GM19238 (cell line): ENCODE results near the gene ALOX12B.
"Not testable (repeated sequence)": the region's sequence is repeated elsewhere in the genome, so short reads cannot be mapped to it uniquely, and the experiment has no call there.

Experiments
- DNase-seq: peaks from one replicate; pipeline ENCODE4 v3.0.0; 2011; ENCODE audit warnings: low spot score; ENCODE audit not compliant: insufficient read length

ALOX12B gene

DNA sequence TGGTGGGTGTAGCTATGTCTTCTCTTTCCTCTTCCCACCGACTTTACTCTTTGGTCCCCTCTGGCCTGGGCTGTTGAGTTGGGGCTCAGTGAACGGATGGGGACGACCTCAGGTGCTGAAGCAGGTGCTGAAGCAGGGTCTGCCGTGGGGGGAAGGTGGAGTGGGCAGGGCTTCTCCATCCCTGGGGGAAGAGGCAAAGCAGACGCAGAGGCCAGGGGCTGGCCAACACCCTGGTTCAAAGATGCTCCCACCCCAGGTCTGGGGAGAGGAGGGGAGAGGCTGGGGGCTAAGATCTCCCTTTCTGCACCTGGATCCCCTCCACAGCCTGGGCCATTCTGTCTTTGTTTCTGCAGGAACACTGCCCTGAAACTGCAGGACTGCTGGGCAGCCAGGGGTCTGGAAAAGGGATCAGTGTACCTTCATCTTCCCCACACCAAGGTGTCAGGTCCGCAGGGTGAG lies 22.9 kb downstream of the ALOX12B start:
- no peak for DNase-seq

DNA sequence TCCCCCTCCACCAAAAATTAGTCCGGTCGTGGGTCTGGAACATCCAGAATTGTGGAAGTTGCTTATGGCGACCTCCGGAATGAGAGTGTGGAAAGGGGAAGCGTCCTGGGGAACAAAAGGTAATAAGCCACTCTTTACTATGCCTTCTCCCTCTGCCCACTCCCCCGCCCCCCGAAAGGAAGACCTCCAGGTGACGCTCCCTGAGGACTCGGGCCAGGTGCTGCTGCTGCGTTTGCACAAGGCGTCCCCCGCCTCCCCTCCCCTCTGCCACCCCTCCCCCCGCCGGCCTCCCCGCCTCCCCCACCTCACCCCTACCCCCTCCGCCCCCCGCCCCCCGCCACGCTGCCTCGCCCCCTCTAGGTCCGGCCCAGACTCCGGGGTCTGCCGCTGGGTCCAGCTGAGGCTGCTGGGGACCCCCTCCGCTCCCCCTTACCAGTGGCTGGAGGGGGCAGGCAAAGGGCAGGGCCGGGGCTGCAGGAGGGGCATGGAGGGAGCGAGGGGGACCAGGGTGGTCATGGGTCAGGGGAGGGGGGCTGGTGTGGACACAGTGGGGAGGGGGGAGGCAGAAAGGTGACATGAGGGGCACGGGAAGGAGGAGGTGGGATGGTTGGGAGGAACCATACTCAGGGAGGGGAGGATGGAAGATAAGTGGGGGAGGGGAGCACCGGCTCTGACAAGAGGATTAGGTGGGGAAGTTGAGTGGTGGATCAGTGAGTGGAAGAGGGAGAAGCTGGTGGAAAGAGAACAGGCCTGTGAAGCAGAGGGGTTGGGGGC lies 23.6 kb downstream of the ALOX12B start:
- DNase-seq: no peak

DNA sequence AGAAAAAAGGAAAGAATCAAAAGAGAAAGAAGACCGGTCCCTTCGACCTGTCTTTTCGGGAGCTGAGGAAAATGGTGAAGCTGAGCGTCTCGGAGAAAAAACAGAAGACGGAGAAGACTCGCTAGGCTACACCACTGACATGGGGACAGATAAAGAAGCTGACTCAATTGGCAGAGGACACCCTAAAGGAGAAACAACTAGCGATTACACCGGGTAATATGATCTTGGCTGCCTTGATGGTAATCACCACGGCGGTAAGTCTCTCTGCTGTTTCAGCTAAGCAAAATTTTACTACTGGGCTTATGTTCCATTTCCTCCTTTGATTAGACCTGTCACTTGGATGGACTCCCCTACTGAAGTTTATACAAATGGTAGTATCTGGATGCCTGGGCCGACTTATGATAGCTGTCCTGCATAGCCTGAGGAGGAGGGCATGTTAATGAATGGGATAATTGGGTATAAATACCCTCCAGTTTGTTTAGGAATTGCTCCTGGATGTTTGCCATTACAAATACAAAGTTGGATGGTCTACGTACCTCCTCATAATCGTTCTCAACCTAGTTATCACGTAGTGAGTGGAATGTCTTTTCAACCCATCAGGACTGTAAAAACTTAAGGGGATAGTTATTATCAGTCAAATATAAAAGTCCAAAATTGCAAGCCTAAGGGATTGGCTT lies 24.6 kb downstream of the ALOX12B start:
- DNase-seq: no peak

DNA sequence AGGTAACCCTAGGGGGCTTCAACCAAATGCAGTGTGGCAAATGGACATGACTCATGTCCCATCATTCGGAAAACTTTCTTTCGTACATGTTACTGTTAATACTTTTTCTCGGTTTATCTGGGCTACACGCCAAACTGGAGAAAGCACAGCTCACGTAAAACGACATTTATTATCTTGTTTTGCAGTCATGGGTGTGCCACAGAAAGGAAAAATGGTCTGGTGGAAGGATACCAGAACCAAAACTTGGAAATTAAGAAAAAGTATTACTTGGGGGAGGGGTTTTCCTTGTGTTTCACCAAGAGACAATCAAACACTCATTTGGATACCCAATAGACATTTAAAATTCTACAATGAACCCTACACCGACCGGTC lies 25.1 kb downstream of the ALOX12B start:
- DNase-seq: no peak

DNA sequence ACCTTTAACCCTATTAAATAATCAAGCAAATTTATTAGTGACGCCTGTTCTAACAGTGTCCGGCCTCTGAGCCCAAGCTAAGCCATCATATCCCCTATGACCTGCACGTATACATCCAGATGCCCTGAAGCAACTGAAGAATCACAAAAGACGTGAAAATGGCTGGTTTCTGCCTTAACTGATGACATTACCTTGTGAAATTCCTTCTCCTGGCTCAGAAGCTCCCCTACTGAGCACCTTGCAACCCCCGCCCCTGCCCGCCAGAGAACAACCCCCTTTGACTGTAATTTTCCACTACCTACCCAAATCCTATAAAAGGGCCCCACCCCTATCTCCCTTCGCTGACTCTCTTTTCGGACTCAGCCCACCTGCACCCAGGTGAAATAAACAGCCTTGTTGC lies 25.7 kb downstream of the ALOX12B start:
- not testable (repeated sequence) for DNase-seq

DNA sequence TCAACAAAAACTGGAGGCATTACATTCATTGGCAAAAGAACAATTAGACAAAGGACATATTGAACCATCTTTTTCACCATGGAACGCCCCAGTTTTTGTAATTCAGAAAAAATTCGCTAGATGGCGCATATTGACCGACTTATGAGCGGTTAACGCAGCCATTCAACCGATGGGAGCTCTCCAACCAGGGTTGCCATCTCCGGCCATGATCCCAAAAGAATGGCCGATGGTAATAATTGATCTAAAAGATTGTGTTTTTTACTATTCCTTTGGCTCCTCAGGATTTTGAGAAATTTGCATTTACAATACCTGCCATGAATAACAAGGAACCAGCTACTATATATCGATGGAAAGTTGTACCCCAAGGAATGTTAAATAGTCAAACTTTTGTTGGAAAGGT lies 27.2 kb downstream of the ALOX12B start:
- peak; percentile 69 for DNase-seq

DNA sequence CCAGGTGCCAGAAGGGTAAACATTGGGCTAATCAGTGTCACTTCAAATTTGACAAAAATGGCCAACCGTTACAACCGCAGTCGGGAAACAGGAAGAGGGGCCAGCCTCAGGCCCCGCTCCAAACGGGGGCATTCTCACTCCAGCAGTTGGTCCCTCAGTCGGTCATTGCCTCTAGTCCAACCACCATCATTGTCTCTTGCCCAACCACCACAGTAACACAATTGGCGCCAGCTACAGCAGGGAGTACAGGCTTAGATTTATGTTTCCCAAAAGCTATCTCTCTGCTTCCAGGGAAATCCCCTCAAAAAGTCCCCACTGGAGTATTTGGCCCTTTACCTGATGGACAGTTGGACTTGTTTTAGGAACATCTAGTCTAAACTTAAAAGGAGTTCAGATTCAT lies 28.4 kb downstream of the ALOX12B start:
- no peak for DNase-seq

DNA sequence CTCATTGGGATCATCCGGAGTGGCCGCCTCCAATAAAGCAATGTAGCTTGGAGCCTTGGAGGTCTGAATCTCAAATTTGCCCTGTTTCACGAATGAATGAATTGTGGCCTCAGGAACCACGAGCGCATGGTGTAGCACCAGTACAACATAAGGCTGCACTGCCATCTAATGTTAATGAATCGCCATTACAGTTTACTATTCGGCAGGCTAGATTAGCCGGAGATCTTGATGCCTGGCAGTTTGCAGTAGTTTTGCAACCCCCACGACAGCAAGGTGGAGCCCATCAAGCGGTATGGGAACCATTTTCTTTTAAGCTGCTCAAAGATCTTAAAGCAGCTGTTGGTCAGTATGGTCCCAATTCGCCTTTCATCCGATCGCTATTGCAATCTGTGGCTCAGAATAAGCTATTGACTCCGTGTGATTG lies 29.8 kb downstream of the ALOX12B start:
- peak; percentile 71 for DNase-seq

DNA sequence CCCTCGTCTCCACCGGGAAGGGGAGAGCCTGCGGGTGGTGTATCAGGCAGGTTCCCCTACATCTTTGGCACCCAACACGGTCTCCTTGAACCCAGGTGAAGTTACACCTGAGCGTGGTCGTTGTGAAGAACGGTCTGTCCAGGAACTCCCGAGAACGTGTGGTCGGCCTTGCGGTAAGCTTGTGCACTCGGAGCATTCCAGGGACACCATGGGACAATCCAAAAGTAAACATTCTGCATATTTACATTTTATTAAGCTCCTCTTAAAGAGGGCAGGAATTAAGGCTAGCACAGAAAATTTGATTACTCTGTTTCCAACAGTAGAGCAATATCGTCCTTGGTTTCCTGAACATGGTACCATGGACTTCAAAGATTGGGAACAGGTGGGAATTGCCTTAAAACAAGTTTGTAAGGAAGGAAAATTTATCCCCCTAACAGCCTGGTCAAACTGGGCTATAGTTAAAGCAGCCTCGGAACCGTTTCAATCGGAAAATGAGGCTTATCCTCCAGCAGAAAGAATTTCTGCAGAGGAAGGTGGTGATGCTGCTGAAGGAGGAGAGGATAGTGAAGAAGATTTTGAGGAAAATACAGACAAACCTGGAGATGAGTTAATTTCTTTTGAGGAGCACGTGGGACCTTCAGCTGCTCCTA lies 30.4 kb downstream of the ALOX12B start:
- no peak for DNase-seq

DNA sequence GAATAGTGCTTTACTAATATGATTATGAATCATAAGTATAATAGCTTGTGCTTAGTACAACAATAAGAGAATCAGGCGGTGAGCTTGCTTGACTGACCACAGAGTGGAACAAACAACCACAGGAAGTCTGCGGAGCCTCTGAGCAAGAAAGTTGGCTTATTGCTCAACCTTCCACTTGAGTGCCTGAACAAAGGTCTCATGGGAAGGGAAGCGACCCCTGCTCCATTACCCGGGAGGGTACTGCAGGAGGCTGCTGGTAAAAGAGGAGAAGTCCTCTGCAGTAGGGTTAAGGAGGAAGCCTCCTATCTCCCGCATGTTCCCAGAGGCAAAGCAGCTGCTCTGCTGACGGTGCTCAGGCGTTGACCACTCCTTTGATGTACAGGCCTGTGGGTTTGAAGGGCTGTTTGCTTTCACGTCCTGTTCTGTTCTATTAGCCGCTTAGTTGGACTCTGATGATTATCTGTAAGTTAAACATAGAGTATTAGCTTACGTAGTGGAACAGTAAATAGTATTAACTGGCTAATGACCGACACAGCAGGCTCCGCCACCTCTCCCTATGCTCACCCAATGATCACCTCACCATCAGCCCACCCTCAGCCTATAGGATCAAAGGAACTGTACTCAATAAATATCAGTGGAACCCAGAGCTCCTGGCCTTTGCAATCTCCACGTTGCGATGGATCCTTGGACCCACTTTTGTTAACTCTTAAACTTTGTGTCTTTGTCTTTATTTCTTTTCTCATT lies 31.1 kb downstream of the ALOX12B start:
- no peak for DNase-seq

DNA sequence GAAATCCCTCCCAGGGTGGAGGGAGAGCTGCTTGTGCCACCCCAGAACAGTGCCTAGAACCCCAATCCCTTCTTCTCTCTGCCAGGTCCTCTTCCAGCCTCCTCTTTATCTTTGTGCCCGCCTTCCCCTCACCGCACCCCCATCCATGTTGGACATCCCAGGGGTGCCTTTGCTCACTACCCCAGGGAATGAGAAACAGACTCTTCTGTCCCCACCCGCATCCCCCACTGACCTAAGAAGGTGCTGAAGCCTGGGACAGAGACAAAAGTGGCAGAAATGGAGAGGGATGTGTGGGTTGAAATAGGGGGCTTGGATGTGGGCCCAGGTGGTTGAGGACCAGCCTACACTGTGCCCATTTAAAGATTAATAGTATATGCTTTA lies 31.7 kb downstream of the ALOX12B start:
- DNase-seq: no peak

DNA sequence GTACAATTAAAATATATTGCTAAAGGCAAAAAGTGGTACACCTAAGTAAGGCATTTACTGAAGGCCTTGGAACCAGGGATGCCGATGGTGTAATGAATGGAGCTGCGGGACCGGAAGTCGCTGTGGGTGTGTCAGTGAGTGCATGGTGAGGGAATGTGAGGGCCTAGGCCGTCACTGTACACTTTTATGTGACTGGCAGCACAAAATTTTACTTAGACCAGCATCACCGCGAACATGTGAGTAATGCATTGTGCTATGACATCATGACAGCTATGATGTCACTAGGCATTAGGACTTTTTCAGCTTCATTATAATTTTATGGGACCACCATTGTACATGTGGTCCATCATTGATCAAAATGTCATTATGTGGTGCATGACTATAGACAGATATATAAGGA lies 33.9 kb downstream of the ALOX12B start:
- no peak for DNase-seq

DNA sequence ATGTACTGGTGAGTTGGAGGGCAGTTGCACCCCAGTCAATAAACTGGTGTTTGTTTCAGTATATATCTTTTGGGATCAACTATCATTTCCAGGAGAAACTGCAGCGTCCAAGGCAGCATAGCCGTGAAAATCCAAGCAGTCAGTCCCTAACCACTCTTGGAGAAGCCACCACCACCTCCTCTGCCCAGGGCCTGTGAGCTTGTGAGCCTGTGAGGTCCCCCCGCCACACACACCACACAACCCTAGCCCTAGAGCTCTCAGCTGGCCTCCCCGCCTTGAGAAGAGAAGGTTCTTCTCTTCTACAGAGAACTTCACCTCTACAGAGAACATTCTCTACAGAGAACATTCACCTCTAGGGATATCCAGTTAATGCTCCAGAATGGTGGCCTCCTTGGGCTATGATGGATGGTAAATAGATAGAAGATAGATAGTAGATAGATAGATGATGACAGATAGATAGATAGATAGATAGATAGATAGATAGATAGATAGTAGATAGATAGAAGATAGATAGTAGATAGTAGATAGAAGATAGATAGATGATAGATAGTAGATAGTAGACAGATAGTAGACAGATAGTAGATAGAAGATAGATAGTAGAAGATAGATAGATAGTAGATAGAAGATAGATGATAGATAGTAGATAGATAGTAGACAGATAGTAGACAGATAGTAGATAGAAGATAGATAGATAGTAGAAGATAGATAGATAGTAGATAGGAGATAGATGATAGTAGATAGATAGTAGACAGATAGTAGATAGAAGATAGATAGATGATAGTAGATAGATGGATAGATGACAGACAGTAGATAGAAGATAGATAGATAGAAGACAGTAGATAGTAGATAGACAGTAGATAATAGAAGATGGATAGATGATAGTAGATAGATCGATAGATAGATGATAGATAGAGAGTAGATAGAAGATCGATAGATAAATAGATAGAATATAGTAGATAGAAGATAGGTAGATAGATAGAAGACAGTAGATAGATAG lies 35.0 kb downstream of the ALOX12B start:
- DNase-seq: no peak

DNA sequence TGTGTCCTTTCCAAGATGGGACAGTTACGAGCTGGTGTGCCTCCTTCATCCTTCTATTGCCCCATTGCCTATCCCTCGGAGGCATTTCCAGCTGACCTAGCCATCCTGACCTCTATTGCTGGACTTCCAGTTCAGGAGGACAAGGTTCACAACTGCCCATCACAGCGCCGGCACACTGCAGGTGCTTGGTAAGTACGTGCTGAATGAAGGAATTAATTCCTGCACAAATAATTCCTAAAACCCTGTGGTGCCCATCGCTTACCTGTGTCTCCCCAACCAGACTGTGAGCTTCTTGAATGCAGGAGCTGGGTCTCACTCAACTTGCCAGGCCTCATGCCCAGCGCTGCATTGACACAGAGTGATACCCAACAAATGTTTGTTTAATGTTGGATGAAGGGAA lies 35.7 kb downstream of the ALOX12B start:
- no peak for DNase-seq

DNA sequence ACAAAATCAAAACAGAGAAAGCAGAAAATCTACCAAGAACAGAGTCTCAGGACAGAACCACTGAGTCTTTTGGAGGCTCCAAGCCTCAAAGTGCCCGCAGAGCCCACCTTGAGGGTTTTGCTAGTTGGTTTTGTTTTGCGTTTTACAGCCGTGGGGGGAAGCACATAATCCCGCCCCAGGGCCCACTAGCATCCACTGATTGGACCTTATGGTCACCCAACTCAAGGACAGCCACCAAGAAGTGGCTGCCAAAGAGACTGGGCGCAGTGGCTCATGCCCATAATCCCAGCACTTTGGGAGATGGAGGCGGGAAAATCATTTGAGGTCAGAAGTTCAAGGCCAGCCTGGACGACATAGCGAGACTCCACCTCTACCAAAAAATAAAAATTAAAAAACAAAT lies 38.8 kb downstream of the ALOX12B start:
- DNase-seq: no peak

DNA sequence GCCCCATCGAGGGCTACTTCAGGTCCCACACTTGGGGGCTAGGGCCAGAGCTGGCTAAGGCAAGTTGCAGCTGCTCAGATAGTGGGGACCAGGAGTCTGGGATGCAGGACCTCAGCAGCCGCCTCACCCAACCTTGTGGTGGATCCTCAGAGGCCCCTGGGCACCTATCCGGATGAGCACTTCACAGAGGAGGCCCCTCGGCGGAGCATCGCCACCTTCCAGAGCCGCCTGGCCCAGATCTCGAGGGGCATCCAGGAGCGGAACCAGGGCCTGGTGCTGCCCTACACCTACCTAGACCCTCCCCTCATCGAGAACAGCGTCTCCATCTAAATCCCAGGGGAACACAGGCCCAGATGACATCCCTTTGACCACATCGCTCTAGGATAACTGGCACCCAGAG lies 39.3 kb downstream of the ALOX12B start:
- DNase-seq: no peak

DNA sequence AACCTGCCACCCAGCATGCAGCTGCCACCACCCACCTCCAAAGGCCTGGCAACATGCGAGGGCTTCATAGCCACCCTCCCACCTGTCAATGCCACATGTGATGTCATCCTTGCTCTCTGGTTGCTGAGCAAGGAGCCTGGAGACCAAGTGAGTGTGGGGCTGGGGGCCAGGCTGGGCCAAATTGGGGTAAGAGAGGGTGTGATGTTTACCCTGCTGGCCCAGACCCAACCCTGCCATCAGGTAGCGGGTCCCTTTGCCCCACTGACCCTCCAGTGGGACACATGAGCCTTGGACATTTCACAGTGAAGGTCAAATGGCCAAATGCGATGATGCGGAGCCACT lies 39.8 kb downstream of the ALOX12B start:
- DNase-seq: no peak

DNA sequence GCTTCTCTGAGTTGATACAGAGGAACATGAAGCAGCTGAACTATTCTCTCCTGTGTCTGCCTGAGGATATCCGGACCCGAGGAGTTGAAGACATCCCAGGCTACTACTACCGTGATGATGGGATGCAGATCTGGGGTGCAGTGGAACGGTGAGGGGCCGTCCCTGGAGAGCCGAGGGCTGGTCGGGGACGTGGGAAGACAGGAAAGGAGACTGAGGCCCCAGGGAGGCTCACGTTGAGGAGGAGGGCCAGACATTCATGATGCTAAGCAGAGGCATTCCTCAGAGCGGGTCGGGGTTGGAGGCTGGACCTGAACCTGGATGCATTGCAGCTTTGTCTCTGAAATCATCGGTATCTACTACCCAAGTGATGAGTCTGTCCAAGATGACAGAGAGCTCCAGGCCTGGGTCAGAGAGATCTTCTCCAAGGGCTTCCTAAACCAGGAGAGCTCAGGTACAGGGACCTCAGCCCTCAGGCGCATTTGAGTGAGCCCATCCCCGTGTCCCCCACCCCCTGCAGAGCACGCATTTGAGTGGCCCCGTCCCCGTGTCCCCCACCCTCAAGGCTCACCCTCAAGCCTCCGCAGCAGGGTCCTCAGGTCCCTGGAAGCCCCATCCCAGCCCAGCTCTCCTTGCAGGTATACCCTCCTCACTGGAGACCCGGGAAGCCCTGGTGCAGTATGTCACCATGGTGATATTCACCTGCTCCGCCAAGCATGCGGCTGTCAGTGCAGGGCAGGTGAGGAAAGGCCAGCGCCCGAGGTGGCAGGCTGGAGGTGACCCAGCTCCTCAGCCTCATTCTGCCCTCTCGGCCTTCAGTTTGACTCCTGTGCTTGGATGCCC lies 40.4 kb downstream of the ALOX12B start:
- no peak for DNase-seq

DNA sequence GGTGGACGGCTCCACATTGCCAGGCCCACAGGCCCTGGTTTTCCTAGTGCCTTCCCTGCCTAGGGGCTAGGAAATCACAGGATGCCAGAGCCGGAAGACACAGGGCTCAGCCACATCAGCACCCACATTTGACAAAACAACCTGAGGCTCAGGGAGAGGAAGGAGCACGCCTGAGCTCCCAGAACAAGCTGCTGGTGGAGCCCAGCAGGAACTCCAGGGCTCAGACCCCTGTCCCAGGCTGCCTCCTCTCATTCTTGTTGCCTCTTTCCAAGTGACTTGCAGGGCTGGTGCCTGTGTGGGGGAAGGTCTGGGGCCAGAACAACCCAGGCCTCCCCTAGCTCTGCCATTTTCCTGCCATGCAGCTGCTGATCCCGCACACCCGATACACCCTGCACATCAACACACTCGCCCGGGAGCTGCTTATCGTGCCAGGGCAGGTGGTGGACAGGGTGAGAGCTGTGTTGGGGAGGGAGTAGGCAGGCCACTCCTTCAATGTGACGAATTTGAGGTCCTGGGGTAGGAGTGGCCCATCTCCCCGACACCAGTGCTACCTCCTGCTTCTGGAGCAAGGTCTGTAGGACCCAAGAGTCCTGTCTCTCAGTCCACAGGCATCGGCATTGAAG lies 41.1 kb downstream of the ALOX12B start:
- DNase-seq: no peak
